Renal pelvis (tissue), 4 donors: ENCODE data around the gene LPGAT1. TPM values are rescaled to one million over a fixed set of nuclear protein-coding genes. Genes with fewer than 3 reads are reported as not detected.

Experiments used
- DNase-seq: peaks from one replicate; pipeline ENCODE4 v3.0.0-alpha.2; 2013
- polyA plus RNA-seq, 3 donors: library from polyadenylated mRNA; unstranded; fragments of 120-200 nt; gene quantifications; one replicate each; pipeline ENCODE4 v1.2.1, GENCODE V29; 2013; ENCODE audit not compliant: insufficient read length in 3 of 3

LPGAT1 gene
- polyA plus RNA-seq, 3 donors = 20.7 to 27.4 (median 25.7) TPM

GRCh38 chr1:211775170-211775569, 55.4 kb downstream of the LPGAT1 start:
- no peak for DNase-seq

GRCh38 chr1:211764701-211765100, 65.9 kb downstream of the LPGAT1 start:
- no peak for DNase-seq

- no peak for DNase-seq
Measured at GRCh38 chr1:211762206-211762605, 68.4 kb downstream of the LPGAT1 start.

DNA sequence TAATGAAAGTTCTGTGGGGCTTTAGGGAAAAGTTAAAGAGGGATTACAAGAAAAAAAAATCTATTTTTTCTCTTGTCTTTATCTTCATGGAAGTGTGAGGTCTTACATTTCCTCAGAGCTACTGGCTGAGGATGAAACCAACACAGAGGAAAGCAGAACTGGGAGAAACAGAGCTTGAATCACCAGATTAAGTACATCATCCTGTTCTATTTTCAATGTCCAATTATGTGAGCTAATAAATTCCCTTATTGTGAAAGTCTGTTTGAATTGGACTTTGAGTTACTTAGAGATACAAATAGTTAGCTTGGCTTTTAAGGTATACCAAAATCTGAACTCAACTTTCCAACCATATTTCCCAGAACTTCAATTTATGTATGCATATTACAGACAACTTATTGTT, 69.2 kb downstream of the LPGAT1 start:
- DNase-seq = no peak

- DNase-seq = no peak
Measured at GRCh38 chr1:211756471-211757020, 74.0 kb downstream of the LPGAT1 start.

GRCh38 chr1:211753649-211754251, 76.8 kb downstream of the LPGAT1 start:
- no peak for DNase-seq

- no peak for DNase-seq
Measured at GRCh38 chr1:211752951-211753486, 77.5 kb downstream of the LPGAT1 start.

DNA sequence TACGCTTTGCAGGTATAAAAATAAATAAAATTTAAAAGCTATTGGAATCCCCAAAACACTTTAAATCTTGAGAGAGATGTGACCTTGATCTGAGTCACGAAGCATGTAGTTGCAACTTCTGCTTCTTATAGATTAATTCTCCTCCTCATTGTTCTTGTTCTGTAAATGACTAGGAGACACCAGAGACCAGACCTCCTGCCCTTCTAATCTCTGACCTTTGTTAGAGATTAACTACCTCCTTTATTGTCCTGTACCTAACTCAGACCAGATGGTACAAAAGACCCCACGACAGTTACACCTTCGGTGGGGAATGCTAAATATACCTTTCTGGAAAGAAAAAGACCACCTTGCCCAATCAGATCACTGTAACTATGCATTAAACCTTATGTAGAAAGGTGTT, 78.2 kb downstream of the LPGAT1 start:
- DNase-seq = no peak

DNA sequence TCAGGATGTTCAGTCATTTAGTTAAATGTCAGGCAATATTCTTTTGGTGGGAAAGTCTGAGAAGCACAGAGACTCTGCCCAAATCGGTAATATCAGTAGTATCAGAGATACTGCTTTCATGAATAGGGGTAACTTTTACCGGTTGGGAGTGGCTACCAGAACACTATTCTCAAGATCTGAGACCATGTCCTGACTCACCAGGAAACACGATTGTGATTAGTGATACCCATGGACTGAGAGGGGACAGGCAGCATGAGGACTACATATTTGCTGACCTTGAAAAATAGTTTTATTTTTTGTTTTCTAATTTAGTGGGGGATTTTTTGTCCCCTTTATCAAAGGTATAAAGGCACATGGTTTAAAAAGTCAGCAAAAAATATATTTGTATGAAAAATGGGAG, 79.1 kb downstream of the LPGAT1 start:
- no peak for DNase-seq

- DNase-seq = no peak
Measured at GRCh38 chr1:211750599-211750998, 80.0 kb downstream of the LPGAT1 start.

- DNase-seq = no peak
Measured at GRCh38 chr1:211749251-211749650, 81.3 kb downstream of the LPGAT1 start.

GRCh38 chr1:211748810-211749209, 81.8 kb downstream of the LPGAT1 start:
- no peak for DNase-seq

DNA sequence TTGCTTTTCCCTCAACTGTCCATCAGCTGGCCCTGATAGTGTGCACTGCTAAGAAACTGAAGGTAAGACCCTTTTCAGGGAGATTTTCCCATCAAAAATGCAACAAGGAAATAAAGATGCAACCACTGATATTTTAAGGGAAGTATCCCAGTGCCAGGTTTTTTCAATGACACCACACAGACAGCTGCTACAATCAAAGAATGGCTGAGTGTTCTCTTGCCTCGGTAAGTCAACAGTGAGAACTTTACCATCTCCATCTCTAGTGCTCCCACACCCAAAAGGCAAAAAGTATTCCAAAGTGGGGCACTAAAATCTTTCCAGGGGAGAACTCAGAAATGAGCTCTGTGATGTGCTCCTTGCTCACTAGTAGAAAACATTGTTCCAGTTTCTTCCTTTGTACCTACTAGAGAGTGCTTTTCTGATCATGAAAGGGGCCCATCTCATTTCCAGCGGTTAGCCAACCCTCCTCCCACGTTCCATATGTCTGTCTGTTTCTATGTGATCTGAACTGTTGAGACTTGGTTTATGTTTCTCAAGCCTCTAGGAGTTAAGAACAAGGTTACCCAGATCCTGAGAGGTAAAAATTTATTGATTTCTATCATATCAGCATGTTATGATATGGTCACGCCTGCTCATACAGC, 87.6 kb downstream of the LPGAT1 start:
- DNase-seq = no peak

DNA sequence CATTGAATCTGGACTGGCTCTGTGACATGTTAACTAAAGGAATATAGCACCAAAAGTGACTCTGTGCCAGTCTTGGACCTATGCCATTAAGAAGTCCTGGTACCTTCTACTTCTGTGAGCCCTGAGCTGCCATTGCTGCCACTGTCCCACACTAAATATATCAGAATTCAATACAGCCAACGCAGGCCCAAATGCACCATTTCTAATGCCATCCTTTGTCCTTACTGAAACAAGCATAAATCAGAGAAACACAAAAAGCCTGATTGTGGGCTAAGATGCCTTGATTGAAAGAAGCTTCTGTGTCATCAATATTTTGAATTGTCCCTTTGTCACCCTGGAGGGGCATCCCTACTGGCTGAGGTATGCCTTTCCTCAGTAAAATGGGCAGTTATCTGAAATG, 88.3 kb downstream of the LPGAT1 start:
- no peak for DNase-seq

GRCh38 chr1:211741788-211742187, 88.8 kb downstream of the LPGAT1 start:
- DNase-seq = no peak

DNA sequence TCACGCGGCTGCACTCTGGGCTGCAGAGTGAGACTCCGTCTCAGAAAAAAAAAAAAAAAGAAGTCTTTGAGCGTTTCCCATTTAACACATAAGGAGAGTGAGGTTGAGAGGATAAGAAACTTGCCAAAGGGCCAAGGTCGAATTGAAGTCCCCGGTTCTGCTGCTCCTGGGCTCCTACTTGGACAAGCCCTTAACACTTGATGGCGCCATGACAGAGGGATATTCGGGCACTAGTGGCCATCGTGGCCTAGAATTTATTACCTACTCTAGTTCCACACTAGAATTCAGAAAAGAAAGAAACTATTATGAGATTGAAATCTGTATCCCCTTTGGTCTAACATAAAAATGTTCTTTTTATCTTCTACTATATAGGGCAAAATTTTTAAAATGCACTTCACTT, 89.4 kb downstream of the LPGAT1 start:
- DNase-seq = no peak

GRCh38 chr1:211739671-211740411, 90.7 kb downstream of the LPGAT1 start:
- DNase-seq = no peak

GRCh38 chr1:211738691-211739301, 91.8 kb downstream of the LPGAT1 start:
- no peak for DNase-seq

DNA sequence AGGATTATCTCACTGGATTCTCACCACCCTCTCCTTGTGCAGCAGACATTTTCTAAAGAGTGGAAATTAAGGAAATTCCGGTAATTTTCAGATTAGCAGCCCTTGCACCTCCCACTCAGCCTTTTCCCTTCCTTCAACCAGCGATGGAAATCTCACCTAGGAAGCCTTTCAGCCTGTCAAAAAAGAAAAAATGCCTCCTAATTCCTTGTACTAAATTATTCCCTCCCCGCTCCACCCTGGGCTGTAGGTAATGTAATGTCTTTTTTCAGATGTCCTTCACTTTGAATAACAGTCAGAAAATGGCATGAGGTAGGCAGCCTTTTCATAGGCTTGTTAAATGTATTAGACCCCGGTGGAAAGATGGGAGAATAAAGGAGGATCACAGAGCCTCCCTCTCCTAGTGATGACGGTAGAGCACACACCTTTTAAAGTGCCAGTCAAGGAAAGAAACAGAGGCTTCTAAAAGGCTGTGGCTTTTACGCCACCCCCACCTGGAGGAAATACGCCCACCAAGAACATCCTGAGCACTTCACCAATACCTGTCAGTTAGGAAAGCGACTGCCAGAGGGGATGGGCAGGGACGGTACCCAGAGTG, 92.4 kb downstream of the LPGAT1 start:
- DNase-seq = no peak

GRCh38 chr1:211737115-211738035, 93.2 kb downstream of the LPGAT1 start:
- no peak for DNase-seq
